Renal pelvis (tissue), 4 donors: Measurements from ENCODE around the gene CPT2. TPM values are rescaled to one million over a fixed set of nuclear protein-coding genes. Genes with fewer than 3 reads are reported as not detected.

Source experiments
- DNase-seq: peaks from one replicate; pipeline ENCODE4 v3.0.0-alpha.2; 2013
- polyA plus RNA-seq, 3 donors: library from polyadenylated mRNA; unstranded; fragments of 120-200 nt; gene quantifications; one replicate each; pipeline ENCODE4 v1.2.1, GENCODE V29; 2013; ENCODE audit not compliant: insufficient read length in 3 of 3

Gene CPT2
- polyA plus RNA-seq, 3 donors: 27.8 to 32.7 (median 32.1) TPM

DNA sequence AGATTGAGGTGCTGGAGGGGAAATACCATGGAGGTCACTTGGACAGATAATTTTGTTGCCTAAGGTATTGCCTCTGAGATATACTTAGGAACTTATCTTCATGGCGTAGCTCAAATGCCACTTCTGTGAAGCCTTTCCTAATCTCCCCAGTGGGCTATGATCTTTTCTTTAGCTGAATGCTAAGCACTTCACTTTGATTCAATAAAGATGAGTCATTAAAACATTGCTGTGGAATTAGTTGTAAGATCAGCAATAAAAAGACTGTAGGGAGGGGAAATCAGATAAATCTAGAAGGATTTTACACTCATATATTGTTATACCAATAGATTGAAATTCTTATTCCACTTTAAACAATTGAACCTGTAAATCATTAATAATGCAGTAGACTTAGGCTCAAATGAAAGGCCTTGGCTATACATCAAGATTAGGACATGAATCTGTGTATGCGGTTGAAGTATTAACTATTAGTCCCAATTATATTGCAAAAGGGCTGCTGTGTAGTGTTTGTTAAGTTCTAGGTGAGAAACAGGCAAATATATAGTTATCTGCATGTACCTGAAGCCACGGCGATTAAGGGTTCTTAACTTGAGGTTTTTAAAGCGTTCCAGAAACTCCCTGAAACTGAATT lies 60.9 kb downstream of the CPT2 start:
- DNase-seq: no peak

DNA sequence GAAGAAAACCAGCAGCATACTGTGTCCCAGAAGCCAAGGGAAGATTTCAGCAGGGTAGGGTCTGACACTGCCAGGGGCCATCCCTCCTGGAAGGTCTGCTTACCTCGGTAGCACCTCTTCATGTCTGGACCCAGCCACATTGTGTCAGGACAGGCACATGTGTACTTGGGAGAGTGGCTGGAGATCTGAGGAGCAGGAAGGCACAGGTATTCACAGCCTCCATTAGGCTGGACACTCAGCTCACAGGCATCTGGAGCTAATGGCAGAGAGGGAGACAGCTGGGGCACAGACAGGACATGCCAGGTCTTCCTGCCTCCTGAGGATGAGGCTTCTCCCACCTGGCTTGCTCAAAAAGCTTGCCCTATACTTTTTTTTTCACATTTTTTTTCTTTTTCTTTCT lies 61.6 kb downstream of the CPT2 start:
- DNase-seq: no peak

DNA sequence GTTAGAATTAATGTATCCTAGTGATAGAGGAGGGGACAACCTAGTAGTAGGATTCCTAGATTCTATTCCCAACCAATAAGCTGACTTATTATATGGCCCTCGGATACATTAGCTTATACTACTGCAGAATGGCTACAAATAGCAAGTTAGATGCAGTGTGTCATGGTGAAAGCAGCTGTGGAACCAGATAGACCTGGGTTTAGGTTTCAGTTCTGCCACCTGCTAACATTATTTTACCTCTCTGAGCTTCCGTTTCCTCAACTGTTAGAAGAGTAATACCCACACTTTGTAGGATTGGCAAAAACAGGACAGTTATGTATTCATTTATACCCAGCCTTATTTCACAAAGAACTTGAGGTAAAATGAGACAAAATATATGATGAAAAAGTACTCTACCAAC lies 63.3 kb downstream of the CPT2 start:
- DNase-seq: no peak

DNA sequence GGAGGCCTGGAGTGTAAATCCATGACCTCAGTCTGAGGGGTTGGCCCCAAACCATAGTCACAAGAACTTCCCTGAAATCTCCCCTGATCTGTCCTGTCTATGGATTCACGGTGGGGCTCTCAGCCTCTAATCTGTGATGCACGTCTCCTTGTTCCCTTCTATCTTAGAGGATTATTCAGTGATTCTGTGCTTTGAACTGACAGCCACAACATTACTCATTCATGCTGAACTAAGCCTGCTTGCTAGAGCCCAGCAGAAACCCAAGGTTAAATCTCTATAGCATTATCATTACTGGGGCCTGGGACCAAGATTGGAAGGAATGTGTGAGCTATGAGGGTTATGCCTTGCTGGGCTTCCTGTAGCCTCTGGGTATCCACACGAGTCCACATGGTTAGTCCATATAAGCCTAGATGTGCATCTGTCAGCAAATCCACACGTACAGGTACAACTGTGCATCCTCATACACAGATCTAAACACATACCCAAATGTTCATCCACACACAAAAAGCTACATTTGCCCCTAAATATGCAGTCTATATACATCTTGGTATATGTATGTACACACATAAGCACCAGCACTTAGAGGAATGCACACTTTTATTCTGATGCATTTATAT lies 64.1 kb downstream of the CPT2 start:
- DNase-seq: no peak

DNA sequence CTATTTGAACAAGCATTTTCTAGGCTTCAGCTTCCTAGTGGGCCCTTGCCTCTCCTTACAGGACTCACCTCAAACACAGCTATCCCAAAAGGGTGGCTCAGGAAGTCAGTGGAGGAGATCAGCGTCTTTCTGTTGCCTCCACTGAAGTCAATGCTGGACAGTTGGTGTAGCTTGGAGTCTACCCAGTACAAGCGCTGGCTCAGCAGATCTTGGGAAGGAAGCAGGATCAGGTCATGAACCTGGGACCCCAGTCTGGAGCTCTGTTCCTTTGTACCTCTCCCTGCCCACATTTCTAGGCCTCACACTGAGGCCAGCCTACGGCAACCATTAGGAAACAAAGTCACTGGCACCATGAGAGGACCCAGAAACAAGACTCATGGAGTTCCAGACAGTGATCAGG lies 65.4 kb downstream of the CPT2 start:
- DNase-seq: no peak

Other genes starting within 250 kb of the CPT2 start
- gene PODN, start 134.6 kb upstream of the CPT2 start, polyA plus RNA-seq: 1 to 10 TPM; 1.6 to 2.0 (median 1.7) TPM
- gene SLC1A7, start 54.2 kb upstream of the CPT2 start, polyA plus RNA-seq: under 1 TPM; 0.08 to 0.09 (median 0.09) TPM
- gene CZIB, start 23.8 kb downstream of the CPT2 start, polyA plus RNA-seq: 10 to 100 TPM; 93.9 to 98.2 (median 97.0) TPM
- 10 to 100 TPM; 74.4 to 91.3 (median 90.1) TPM for gene MAGOH, start 41.7 kb downstream of the CPT2 start, polyA plus RNA-seq
- 1 to 10 TPM; 7.2 to 8.5 (median 7.3) TPM for gene LRP8, start 131.2 kb downstream of the CPT2 start, polyA plus RNA-seq